Peyer's patch (tissue), 4 donors: ENCODE data around the gene CACNA1S. TPM values are rescaled to one million over a fixed set of nuclear protein-coding genes. Genes with fewer than 3 reads are reported as not detected.

ENCODE experiments used
- DNase-seq, 3 donors: peaks; one replicate each; pipeline ENCODE4 v3.0.0-alpha.2; 2017 to 2019
- H3K27ac ChIP-seq, 4 donors: fragments of 200-600 bp; sonication (generic); one replicate each; pipeline ENCODE4 v1.5.1; 2016 to 2019
- H3K27me3 ChIP-seq, 2 donors: fragments of 200-600 bp; sonication (generic); one replicate each; pipeline ENCODE4 v1.5.1; 2019
- H3K36me3 ChIP-seq, 3 donors: fragments of 200-600 bp; sonication (generic); one replicate each; pipeline ENCODE4 v1.5.1; 2016 to 2019
- H3K4me1 ChIP-seq, 4 donors: fragments of 200-600 bp; sonication (generic); one replicate each; pipeline ENCODE4 v1.5.1; 2016 to 2019
- H3K4me3 ChIP-seq, 4 donors: fragments of 200-600 bp; sonication (generic); 1 replicate in 3 of 4; 2 replicates in 1 of 4; pipeline ENCODE4 v1.5.1; 2016 to 2019; ENCODE audit warnings: mild to moderate bottlenecking in 1 of 4
- H3K9me3 ChIP-seq, 4 donors: fragments of 200-600 bp; sonication (generic); one replicate each; pipeline ENCODE4 v1.5.1; 2016 to 2019; ENCODE audit warnings: mild to moderate bottlenecking in 1 of 4
- POLR2A ChIP-seq, 2 donors: fragments of 450-650 bp; IDR thresholded peaks; one replicate each; pipeline ENCODE4 v1.5.1; 2017; ENCODE audit warnings: antibody characterized with exemption in 2 of 2, mild to moderate bottlenecking in 2 of 2, moderate library complexity in 2 of 2
- total RNA-seq, 4 donors: library from RNA; depleted of rRNA; stranded (reverse); fragments of >200 nt; gene quantifications; one replicate each; pipeline ENCODE4 v1.1.0, GENCODE V29; 2016
- TF ChIP-seq, protein P1 (sequence below), 6 experiments: fragments of 450-650 bp in 4 of 6; fragments of 200-600 bp in 2 of 6; sonication (generic) in 1 of 6; IDR thresholded peaks; one replicate each; pipeline ENCODE4 v1.5.1; 2017 to 2019; ENCODE audit warnings: antibody characterized with exemption in 6 of 6, mild to moderate bottlenecking in 3 of 6, moderate library complexity in 1 of 6

Gene CACNA1S
- total RNA-seq, 4 donors from 2014 or later = not detected

DNA sequence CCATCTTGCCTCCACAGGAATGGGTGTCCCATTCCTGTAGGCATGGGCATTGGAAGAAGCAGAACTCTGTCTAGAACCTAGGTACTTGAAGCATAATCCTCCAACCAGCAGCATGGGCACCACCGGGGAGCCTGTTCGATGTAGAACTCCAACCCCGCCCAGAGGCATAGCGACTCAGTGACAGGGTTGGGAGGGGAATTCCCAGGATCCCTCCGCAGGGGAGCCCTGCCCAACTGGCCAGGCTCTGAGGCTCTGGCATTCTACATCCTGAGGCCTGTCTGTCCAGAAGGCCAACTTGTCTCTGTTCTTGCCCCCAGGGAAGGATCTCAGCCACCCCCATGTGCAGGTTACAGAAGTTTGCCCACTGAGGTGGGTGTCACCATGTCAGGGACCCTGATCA is 38.2 kb downstream of the CACNA1S start:
- Histone ChIP-seq H3K9me3 (no peaks in the 10 kb centered on the region), H3K27ac (no peak overlapping the region), H3K27me3 (no peaks in the 10 kb centered on the region), H3K4me3 (no peak overlapping the region), H3K4me1 (no peaks in the 10 kb centered on the region), H3K36me3 (no peaks in the 10 kb centered on the region)
- TF ChIP-seq, protein P1, sequence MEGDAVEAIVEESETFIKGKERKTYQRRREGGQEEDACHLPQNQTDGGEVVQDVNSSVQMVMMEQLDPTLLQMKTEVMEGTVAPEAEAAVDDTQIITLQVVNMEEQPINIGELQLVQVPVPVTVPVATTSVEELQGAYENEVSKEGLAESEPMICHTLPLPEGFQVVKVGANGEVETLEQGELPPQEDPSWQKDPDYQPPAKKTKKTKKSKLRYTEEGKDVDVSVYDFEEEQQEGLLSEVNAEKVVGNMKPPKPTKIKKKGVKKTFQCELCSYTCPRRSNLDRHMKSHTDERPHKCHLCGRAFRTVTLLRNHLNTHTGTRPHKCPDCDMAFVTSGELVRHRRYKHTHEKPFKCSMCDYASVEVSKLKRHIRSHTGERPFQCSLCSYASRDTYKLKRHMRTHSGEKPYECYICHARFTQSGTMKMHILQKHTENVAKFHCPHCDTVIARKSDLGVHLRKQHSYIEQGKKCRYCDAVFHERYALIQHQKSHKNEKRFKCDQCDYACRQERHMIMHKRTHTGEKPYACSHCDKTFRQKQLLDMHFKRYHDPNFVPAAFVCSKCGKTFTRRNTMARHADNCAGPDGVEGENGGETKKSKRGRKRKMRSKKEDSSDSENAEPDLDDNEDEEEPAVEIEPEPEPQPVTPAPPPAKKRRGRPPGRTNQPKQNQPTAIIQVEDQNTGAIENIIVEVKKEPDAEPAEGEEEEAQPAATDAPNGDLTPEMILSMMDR (IDR thresholded peaks at IDR 0.05) = no peak
- no peak for TF ChIP-seq POLR2A (IDR thresholded peaks at IDR 0.05)
- DNase-seq = no peak

GRCh38 chr1:201072922-201073321 is 39.3 kb downstream of the CACNA1S start:
- H3K27ac ChIP-seq = no peak overlapping the region
- TF ChIP-seq POLR2A (IDR thresholded peaks at IDR 0.05) = no peak
- TF ChIP-seq, protein P1 (IDR thresholded peaks at IDR 0.05) = no peak
- H3K4me3 ChIP-seq = no peak overlapping the region
- no peaks in the 10 kb centered on the region for H3K9me3 ChIP-seq
- DNase-seq = no peak
- H3K36me3 ChIP-seq = no peaks in the 10 kb centered on the region
- no peaks in the 10 kb centered on the region for H3K4me1 ChIP-seq
- no peaks in the 10 kb centered on the region for H3K27me3 ChIP-seq

DNA sequence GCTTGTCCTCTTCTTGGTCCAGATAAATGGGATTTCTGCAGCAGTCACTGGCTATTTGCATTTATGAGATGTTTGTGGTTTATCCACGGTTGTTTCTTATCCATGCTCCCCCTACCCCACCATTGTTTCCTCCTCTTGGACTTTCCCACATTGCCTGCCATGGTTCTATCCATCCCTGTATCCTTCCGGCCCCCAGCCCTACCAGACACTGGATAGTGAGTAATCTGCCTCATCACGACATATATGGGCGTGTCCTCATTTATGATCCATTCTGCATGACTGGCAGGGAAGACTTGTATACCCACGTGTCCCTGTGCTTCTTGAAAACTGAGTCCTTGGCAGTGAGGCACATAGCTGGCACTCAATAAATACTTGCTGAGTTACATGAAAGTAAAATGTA is 40.1 kb downstream of the CACNA1S start:
- Histone ChIP-seq H3K9me3 (no peaks in the 10 kb centered on the region), H3K27ac (no peak overlapping the region), H3K4me3 (no peak overlapping the region), H3K27me3 (no peaks in the 10 kb centered on the region), H3K36me3 (no peaks in the 10 kb centered on the region), H3K4me1 (no peaks in the 10 kb centered on the region)
- no peak for DNase-seq
- TF ChIP-seq POLR2A (IDR thresholded peaks at IDR 0.05) = no peak
- TF ChIP-seq, protein P1 (IDR thresholded peaks at IDR 0.05) = no peak

DNA sequence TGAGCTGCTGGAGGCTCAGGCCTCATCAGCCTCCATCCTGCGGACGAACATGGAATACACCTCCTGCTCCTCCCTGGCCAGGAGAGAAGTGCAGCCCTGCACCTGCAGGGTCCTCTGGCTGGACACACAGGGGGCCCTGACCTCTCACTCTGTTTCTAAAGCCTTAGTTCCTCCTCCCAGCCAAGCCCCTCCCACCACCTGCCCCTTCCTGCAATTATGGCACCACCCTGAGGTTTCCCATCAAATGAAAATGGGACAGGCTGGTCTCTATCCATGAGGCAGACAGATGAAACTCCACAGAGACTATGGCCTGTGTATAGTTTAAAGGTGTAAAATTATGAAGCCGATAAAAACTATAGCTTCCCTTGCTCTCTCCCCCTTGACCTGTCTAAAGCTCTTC is 42.6 kb downstream of the CACNA1S start:
- H3K4me1 ChIP-seq = no peaks in the 10 kb centered on the region

GRCh38 chr1:201068976-201069375 is 43.2 kb downstream of the CACNA1S start:
- H3K27me3 ChIP-seq = no peaks in the 10 kb centered on the region

More for the DNA sequence above, 42.6 kb downstream of the CACNA1S start:
- no peak for DNase-seq
- Histone ChIP-seq H3K27ac (no peak overlapping the region), H3K27me3 (no peaks in the 10 kb centered on the region), H3K9me3 (no peaks in the 10 kb centered on the region), H3K4me3 (no peak overlapping the region), H3K36me3 (no peaks in the 10 kb centered on the region)
- TF ChIP-seq, protein P1 (IDR thresholded peaks at IDR 0.05) = no peak
- TF ChIP-seq POLR2A (IDR thresholded peaks at IDR 0.05) = no peak

More at GRCh38 chr1:201068976-201069375, 43.2 kb downstream of the CACNA1S start:
- no peaks in the 10 kb centered on the region for H3K9me3 ChIP-seq
- H3K4me1 ChIP-seq = no peaks in the 10 kb centered on the region
- TF ChIP-seq POLR2A (IDR thresholded peaks at IDR 0.05) = no peak
- TF ChIP-seq, protein P1 (IDR thresholded peaks at IDR 0.05) = no peak
- H3K36me3 ChIP-seq = no peaks in the 10 kb centered on the region
- no peak for DNase-seq
- H3K4me3 ChIP-seq = no peak overlapping the region
- no peak overlapping the region for H3K27ac ChIP-seq
